IMR-90 (cell line): ENCODE measurements around the gene LHFPL3.

Experiments
- RCOR1 ChIP-seq: IDR thresholded peaks from 2 replicates; pipeline ENCODE4 v1.6.1; 2012; ENCODE audit warnings: mild to moderate bottlenecking, low read length, improper control_type of control experiment; ENCODE audit not compliant: insufficient replicate concordance
- TF ChIP-seq, protein P1 (sequence below): conservative IDR thresholded peaks from 2 replicates; pipeline ENCODE4 v1.5.1; 2012; ENCODE audit warnings: mild to moderate bottlenecking, low read depth, low read length, improper control_type of control experiment

- TF ChIP-seq, protein P1, sequence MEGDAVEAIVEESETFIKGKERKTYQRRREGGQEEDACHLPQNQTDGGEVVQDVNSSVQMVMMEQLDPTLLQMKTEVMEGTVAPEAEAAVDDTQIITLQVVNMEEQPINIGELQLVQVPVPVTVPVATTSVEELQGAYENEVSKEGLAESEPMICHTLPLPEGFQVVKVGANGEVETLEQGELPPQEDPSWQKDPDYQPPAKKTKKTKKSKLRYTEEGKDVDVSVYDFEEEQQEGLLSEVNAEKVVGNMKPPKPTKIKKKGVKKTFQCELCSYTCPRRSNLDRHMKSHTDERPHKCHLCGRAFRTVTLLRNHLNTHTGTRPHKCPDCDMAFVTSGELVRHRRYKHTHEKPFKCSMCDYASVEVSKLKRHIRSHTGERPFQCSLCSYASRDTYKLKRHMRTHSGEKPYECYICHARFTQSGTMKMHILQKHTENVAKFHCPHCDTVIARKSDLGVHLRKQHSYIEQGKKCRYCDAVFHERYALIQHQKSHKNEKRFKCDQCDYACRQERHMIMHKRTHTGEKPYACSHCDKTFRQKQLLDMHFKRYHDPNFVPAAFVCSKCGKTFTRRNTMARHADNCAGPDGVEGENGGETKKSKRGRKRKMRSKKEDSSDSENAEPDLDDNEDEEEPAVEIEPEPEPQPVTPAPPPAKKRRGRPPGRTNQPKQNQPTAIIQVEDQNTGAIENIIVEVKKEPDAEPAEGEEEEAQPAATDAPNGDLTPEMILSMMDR, result no peak
- no peak for TF ChIP-seq RCOR1
Measured at GRCh38 chr7:104800307-104800706, 471.9 kb downstream of the LHFPL3 start.
